K562 (cell line): Measurements from ENCODE around the gene AKR1A1. TPM values are rescaled to one million over a fixed set of nuclear protein-coding genes. Genes with fewer than 3 reads are reported as not detected.

Experiments used
- AFF4 ChIP-seq: sonication (generic); formaldehyde crosslinking; IDR thresholded peaks from 2 replicates; pipeline ENCODE4 v1.8.0; 2023; ENCODE audit warnings: mild to moderate bottlenecking, missing genetic modification reagents
- BCLAF1 ChIP-seq, 2 experiments: fragments of 450-650 bp in 1 of 2; IDR thresholded peaks; 2 replicates each; pipeline ENCODE4 v1.6.1; 2011 to 2017; ENCODE audit warnings: low read depth in 2 of 2, antibody characterized with exemption in 1 of 2, borderline replicate concordance in 1 of 2, low read length in 1 of 2, mild to moderate bottlenecking in 1 of 2, mixed read lengths in 1 of 2; ENCODE audit not compliant: control insufficient read depth in 1 of 2
- CHD7 ChIP-seq: fragments of 200-600 bp; sonication (generic); IDR thresholded peaks from one replicate; pipeline ENCODE4 v1.6.1; 2012; ENCODE audit warnings: mild to moderate bottlenecking, low read depth, low read length, inconsistent platforms
- NR3C1 ChIP-seq: sonication (generic); formaldehyde crosslinking; IDR thresholded peaks from 2 replicates; pipeline ENCODE4 v1.8.1; 2022; ENCODE audit warnings: missing genetic modification reagents
- POLR2A ChIP-seq: fragments of 450-650 bp; conservative IDR thresholded peaks from 2 replicates; pipeline ENCODE4 v1.6.1; 2016
- RNF2 ChIP-seq: sonication (generic); IDR thresholded peaks from 2 replicates; pipeline ENCODE4 v1.6.1; 2016
- SUPT5H ChIP-seq: fragments of 450-650 bp; IDR thresholded peaks from 2 replicates; pipeline ENCODE4 v1.6.1; 2016
- ZBTB1 ChIP-seq: sonication (generic); formaldehyde crosslinking; IDR thresholded peaks from 2 replicates; pipeline ENCODE4 v1.8.1; 2023; ENCODE audit warnings: missing genetic modification reagents, low read depth, mild to moderate bottlenecking, borderline replicate concordance
- ZNF316 ChIP-seq: fragments of 450-650 bp; IDR thresholded peaks from 2 replicates; pipeline ENCODE4 v1.6.1; 2016
- polyA plus RNA-seq, 8 experiments: library from polyadenylated mRNA; depleted of rRNA in 4 of 8; stranded (reverse) in 5 of 8; unstranded in 3 of 8; fragments of >200 nt; fragmentation: Nextera tagmentation in 2 of 8; fragmentation: Illumina TruSeq in 1 of 8; extraction: Ambion mirVana in 2 of 8; extraction: Trizol in 1 of 8; gene quantifications; 2 replicates each; pipeline versions ENCODE4 v1.2.1 to v1.2.3, GENCODE V29; 2011 to 2014; ENCODE audit warnings: inconsistent platforms in 1 of 8, missing spikeins in 1 of 8
- total RNA-seq, 7 experiments: library from RNA; depleted of rRNA in 6 of 7; stranded (reverse); fragments of >200 nt in 6 of 7; fragmentation: Illumina TruSeq in 2 of 7; extraction: Trizol in 2 of 7; gene quantifications; 2 replicates each; pipeline versions ENCODE4 v1.2.1 to v1.2.3, GENCODE V29; 2011 to 2021; ENCODE audit warnings: low replicate concordance in 1 of 7

AKR1A1 gene
- total and polyA plus RNA-seq, 9 of the 15 experiments (the other 6 are each of a cell fraction or from before 2014, with no cell fraction given), result 68.6 to 211 (median 132) TPM

- TF ChIP-seq CHD7 (no peak), ZNF316 (no peak), NR3C1 (CRISPR knock-in tag) (no peak), SUPT5H (0 out of 2 replicates have a peak, but pooled peaks have one; percentile 27), AFF4 (CRISPR knock-in tag) (no peak), ZBTB1 (CRISPR knock-in tag) (no peak), POLR2A (0 out of 2 replicates have a peak, but pooled peaks have one; percentile 23), BCLAF1 (IDR thresholded peaks at IDR 0.05; ENCODE audit: borderline replicate concordance in 1 of 2, control insufficient read depth in 1 of 2, low read depth in 2 of 2, low read length in 1 of 2) (no peak), RNF2 (no peak)
Measured at GRCh38 chr1:45586769-45587168, 36.1 kb downstream of the AKR1A1 start (continued).
